GM06990 (cell line): ENCODE data around the gene CPM.

Experiments used
- DNase-seq: peaks from one replicate; pipeline ENCODE4 v3.0.0-alpha.2; 2011; ENCODE audit not compliant: insufficient read length; ENCODE audit errors: extremely low read depth
- H3K27me3 ChIP-seq: replicated peaks from 2 replicates; pipeline ENCODE4 v1.6.0; 2011; ENCODE audit warnings: low read length; ENCODE audit not compliant: control insufficient read depth, insufficient read depth
- H3K36me3 ChIP-seq: 2 replicates; pipeline ENCODE4 v1.5.1; 2011; ENCODE audit warnings: low read length; ENCODE audit not compliant: control insufficient read depth, insufficient read depth
- H3K4me3 ChIP-seq: replicated peaks from 2 replicates; pipeline ENCODE4 v1.5.1; 2011; ENCODE audit warnings: low read depth, mild to moderate bottlenecking, control low read depth, low read length
- TF ChIP-seq, protein P1 (sequence below): IDR thresholded peaks from 2 replicates; pipeline ENCODE4 v1.5.1; 2011; ENCODE audit warnings: low read length, control low read depth, mild to moderate bottlenecking, inconsistent platforms; ENCODE audit not compliant: insufficient read depth, poor library complexity, severe bottlenecking

The CPM gene

DNA sequence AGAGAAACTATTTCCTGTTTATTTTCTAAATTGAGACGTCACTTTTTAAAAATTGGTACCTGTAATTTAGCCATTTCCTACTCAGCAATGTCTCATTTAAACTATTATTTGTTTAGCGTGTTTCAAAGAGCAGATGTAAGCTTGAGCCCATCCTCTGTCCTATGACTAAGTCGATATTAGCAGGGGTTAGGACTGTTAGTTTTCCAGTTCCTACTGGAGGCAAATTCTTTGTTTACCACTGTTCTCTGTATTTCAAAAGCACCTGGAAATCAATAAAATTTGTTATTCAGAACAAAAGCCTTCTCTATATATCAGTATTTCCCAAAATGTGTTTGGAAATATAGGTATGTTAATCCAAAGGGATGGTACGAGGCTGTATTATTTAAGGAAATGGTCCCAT lies 82.6 kb downstream of the CPM start:
- Histone ChIP-seq H3K4me3 (no peak overlapping the region), H3K36me3 (no peaks in the 10 kb centered on the region), H3K27me3 (0 out of 2 replicates have a peak, but pooled peaks cover 2% of the 10 kb centered on the region)
- TF ChIP-seq, protein P1, sequence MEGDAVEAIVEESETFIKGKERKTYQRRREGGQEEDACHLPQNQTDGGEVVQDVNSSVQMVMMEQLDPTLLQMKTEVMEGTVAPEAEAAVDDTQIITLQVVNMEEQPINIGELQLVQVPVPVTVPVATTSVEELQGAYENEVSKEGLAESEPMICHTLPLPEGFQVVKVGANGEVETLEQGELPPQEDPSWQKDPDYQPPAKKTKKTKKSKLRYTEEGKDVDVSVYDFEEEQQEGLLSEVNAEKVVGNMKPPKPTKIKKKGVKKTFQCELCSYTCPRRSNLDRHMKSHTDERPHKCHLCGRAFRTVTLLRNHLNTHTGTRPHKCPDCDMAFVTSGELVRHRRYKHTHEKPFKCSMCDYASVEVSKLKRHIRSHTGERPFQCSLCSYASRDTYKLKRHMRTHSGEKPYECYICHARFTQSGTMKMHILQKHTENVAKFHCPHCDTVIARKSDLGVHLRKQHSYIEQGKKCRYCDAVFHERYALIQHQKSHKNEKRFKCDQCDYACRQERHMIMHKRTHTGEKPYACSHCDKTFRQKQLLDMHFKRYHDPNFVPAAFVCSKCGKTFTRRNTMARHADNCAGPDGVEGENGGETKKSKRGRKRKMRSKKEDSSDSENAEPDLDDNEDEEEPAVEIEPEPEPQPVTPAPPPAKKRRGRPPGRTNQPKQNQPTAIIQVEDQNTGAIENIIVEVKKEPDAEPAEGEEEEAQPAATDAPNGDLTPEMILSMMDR: no peak
- no peak for DNase-seq

DNA sequence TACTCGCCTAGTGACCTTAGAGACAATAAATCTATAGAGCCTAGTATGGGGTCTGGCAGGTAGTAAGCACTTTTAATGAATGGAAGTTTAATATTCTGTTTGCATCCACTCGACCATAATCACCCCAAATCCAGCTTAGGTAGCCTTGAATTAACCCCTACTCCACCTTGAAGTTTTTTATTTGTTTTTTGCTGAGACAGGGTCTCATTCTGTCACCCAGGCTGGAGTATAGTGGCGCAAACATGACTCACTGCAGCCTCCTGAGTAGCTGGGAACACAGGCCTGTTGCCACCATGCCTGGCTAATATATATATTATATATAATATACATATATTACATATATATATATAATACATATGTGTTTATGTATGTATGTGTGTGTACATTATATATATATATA lies 86.2 kb downstream of the CPM start:
- no peak for DNase-seq
- Histone ChIP-seq H3K4me3 (no peak overlapping the region), H3K36me3 (peaks cover 7% of the 10 kb centered on the region), H3K27me3 (no peaks in the 10 kb centered on the region)
- TF ChIP-seq, protein P1: no peak

DNA sequence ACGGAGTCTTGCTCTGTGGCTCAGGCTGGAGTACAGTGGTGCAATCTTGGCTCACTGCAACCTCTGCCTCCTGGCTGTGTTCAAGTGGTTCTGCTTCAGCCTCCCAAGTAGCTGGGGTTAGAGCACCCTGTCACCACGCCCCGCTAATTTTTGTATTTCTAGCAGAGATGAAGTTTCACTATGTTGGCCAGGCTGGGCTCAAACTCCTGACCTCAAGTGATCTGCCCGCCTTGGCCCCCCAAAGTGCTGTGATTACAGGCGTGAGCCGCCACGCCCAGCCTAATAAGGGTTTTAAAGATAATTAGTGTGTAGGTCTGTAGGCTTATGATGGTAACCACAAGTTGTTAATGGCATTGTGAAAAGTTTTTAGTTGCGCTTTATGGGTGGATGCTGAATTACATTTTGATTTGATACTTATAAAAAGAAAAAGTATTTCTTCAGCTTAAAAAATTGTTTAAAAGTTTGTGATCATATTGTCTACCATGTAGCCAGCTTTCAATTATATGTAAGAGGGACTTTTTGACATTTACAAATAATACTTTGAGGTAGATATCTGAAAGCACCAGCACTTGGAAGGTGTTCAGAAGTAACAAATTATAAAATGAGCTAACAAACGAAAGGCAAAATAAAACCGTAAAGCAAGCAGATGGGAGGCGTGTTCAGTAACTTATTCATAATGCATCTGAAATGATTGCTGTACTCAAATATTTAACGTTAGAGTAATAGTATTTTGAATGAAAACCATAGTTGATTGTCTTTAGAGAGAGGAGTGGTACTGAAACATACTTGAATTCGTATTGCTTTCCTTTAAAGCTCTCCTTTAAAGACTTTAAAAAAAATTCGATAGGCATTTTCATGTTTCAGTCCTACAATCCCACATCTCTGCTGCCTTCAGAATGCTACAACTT lies 87.9 kb downstream of the CPM start:
- TF ChIP-seq, protein P1: no peak
- no peak overlapping the region for H3K4me3 ChIP-seq
- no peaks in the 10 kb centered on the region for H3K27me3 ChIP-seq
- H3K36me3 ChIP-seq: peaks cover 9% of the 10 kb centered on the region
- no peak for DNase-seq

DNA sequence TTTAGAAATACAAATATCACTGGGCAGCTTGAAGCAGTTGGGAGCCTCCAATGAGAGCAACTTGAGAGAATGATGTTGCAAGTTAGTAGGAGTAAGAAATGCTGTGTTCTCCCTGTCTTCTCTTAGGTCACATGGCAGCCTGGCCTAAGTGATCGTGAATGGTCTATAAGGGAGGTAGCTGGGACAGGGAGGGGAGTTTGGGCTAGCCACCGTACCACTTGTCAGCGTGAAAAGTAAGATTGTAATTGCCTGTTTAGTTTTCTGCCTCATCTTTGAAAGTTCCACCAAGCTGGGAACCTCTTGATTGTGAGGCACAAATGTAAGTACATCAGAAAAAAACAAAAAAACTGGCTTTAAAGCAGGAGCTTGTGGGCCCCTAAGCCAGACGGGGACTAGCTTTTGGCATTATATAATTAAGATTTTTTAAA lies 88.6 kb downstream of the CPM start:
- Histone ChIP-seq H3K36me3 (peaks cover 11% of the 10 kb centered on the region), H3K4me3 (no peak overlapping the region), H3K27me3 (no peaks in the 10 kb centered on the region)
- TF ChIP-seq, protein P1: no peak
- no peak for DNase-seq

DNA sequence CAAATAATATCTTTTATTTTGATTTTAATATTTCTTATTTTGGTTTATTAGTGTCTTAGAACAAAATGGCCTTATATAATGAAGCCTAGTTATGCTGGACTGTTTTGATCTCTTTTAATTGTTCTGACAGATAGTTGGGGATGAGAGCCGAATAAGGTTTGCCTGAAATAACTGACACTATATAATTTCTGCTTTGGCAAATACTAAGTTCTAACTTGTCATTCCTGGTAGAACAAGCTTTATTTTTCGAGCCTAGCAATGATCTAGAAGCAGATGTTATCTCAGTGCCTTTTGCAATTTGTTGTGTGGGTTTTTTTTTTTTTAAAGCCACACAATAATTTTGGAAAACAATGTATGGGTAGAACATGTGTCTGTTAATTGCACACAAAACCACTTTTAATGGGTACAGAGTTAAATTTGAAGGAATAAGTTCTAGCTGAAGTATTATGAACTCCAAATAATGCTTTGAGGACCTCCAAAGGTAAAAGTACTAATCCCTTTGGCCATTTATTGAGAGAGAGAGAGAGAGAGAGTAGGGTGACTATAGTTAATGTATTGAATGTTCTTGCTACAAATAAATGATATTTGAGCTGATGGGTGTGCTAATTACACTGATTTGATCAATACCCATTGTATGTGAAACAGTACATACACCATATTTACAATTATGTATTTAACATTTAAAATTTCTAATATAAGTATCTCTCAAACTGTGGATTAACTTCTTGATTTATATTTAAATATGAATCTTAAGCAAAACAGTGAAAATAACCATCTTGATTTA lies 90.0 kb downstream of the CPM start:
- Histone ChIP-seq H3K27me3 (no peaks in the 10 kb centered on the region), H3K36me3 (peaks cover 19% of the 10 kb centered on the region), H3K4me3 (no peak overlapping the region)
- no peak for DNase-seq
- TF ChIP-seq, protein P1: no peak
